ENCODE measurements around the gene BCAT1. TPM values are rescaled to one million over a fixed set of nuclear protein-coding genes. Genes with fewer than 3 reads are reported as not detected.

BCAT1 gene
- total and polyA plus RNA-seq, 2 of the 8 experiments (the other 6 are each of a cell fraction or from before 2014, with no cell fraction given), result 19.7 to 263 TPM

DNA sequence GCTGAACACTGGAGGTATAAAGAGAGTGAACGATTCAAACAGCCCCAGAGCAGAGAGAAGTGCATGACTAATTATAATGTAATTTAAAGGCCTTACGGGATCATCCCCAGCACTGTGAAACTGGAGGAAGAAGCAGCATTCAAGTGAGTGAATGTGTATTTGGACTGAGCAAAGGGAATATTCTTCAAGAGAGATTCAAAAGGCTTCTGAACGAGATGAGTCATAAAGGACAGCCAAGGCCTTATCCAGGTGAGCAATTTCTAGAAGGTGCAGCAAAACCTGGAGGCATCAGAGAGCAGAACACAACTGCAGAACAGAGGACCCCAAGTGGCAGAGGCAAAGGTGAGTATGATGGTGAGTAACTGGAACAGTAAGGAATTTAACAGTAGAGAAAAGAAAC is 127.2 kb downstream of the BCAT1 start (continued):
- TF ChIP-seq, protein P1, sequence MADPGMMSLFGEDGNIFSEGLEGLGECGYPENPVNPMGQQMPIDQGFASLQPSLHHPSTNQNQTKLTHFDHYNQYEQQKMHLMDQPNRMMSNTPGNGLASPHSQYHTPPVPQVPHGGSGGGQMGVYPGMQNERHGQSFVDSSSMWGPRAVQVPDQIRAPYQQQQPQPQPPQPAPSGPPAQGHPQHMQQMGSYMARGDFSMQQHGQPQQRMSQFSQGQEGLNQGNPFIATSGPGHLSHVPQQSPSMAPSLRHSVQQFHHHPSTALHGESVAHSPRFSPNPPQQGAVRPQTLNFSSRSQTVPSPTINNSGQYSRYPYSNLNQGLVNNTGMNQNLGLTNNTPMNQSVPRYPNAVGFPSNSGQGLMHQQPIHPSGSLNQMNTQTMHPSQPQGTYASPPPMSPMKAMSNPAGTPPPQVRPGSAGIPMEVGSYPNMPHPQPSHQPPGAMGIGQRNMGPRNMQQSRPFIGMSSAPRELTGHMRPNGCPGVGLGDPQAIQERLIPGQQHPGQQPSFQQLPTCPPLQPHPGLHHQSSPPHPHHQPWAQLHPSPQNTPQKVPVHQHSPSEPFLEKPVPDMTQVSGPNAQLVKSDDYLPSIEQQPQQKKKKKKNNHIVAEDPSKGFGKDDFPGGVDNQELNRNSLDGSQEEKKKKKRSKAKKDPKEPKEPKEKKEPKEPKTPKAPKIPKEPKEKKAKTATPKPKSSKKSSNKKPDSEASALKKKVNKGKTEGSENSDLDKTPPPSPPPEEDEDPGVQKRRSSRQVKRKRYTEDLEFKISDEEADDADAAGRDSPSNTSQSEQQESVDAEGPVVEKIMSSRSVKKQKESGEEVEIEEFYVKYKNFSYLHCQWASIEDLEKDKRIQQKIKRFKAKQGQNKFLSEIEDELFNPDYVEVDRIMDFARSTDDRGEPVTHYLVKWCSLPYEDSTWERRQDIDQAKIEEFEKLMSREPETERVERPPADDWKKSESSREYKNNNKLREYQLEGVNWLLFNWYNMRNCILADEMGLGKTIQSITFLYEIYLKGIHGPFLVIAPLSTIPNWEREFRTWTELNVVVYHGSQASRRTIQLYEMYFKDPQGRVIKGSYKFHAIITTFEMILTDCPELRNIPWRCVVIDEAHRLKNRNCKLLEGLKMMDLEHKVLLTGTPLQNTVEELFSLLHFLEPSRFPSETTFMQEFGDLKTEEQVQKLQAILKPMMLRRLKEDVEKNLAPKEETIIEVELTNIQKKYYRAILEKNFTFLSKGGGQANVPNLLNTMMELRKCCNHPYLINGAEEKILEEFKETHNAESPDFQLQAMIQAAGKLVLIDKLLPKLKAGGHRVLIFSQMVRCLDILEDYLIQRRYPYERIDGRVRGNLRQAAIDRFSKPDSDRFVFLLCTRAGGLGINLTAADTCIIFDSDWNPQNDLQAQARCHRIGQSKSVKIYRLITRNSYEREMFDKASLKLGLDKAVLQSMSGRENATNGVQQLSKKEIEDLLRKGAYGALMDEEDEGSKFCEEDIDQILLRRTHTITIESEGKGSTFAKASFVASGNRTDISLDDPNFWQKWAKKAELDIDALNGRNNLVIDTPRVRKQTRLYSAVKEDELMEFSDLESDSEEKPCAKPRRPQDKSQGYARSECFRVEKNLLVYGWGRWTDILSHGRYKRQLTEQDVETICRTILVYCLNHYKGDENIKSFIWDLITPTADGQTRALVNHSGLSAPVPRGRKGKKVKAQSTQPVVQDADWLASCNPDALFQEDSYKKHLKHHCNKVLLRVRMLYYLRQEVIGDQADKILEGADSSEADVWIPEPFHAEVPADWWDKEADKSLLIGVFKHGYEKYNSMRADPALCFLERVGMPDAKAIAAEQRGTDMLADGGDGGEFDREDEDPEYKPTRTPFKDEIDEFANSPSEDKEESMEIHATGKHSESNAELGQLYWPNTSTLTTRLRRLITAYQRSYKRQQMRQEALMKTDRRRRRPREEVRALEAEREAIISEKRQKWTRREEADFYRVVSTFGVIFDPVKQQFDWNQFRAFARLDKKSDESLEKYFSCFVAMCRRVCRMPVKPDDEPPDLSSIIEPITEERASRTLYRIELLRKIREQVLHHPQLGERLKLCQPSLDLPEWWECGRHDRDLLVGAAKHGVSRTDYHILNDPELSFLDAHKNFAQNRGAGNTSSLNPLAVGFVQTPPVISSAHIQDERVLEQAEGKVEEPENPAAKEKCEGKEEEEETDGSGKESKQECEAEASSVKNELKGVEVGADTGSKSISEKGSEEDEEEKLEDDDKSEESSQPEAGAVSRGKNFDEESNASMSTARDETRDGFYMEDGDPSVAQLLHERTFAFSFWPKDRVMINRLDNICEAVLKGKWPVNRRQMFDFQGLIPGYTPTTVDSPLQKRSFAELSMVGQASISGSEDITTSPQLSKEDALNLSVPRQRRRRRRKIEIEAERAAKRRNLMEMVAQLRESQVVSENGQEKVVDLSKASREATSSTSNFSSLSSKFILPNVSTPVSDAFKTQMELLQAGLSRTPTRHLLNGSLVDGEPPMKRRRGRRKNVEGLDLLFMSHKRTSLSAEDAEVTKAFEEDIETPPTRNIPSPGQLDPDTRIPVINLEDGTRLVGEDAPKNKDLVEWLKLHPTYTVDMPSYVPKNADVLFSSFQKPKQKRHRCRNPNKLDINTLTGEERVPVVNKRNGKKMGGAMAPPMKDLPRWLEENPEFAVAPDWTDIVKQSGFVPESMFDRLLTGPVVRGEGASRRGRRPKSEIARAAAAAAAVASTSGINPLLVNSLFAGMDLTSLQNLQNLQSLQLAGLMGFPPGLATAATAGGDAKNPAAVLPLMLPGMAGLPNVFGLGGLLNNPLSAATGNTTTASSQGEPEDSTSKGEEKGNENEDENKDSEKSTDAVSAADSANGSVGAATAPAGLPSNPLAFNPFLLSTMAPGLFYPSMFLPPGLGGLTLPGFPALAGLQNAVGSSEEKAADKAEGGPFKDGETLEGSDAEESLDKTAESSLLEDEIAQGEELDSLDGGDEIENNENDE (IDR thresholded peaks at IDR 0.05; ENCODE audit: insufficient replicate concordance, low read length), result no peak
- no peak for TF ChIP-seq TBP (IDR thresholded peaks at IDR 0.05; ENCODE audit: low read depth, low read length)
- no peak for TF ChIP-seq SIN3A (conservative IDR thresholded peaks at IDR 0.05 in 1 of 2, IDR thresholded peaks at IDR 0.05 in 1 of 2; ENCODE audit: low read depth in 1 of 2, low read length in 2 of 2)
- TF ChIP-seq, protein P2, sequence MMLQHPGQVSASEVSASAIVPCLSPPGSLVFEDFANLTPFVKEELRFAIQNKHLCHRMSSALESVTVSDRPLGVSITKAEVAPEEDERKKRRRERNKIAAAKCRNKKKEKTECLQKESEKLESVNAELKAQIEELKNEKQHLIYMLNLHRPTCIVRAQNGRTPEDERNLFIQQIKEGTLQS (IDR thresholded peaks at IDR 0.05; ENCODE audit: insufficient read depth, low read depth, low read length), result no peak
- TF ChIP-seq RXRA (IDR thresholded peaks at IDR 0.05; ENCODE audit: insufficient read depth, low read depth, low read length), result no peak
- TF ChIP-seq GTF2F1 (IDR thresholded peaks at IDR 0.05; ENCODE audit: borderline replicate concordance, low read depth, low read length), result no peak
- no peak for TF ChIP-seq SP2 (IDR thresholded peaks at IDR 0.05; ENCODE audit: low read length)
- no peak for TF ChIP-seq SRF (IDR thresholded peaks at IDR 0.05; ENCODE audit: low read depth, low read length)
- no peak for TF ChIP-seq EZH2 (IDR thresholded peaks at IDR 0.05; ENCODE audit: low read depth, low read length, severe bottlenecking)
- TF ChIP-seq POLR2AphosphoS5 (IDR thresholded peaks at IDR 0.05; ENCODE audit: low read depth, low read length), result no peak
- no peak for TF ChIP-seq CBX8 (IDR thresholded peaks at IDR 0.05; ENCODE audit: borderline replicate concordance, low read depth, low read length)

Measured in H1 (cell line).